NB4 (cell line): ENCODE data around the gene HS6ST2.
"Not testable (repeated sequence)": the region's sequence is repeated elsewhere in the genome, so short reads cannot be mapped to it uniquely, and the experiment has no call there.

ENCODE experiments used
- MAX ChIP-seq: IDR thresholded peaks from 2 replicates; pipeline ENCODE4 v1.6.1; 2011; ENCODE audit warnings: low read depth, low read length
- POLR2A ChIP-seq: IDR thresholded peaks from 2 replicates; pipeline ENCODE4 v1.6.1; 2011; ENCODE audit warnings: mild to moderate bottlenecking; ENCODE audit not compliant: insufficient read length; ENCODE audit errors: extremely low read depth
- TF ChIP-seq, protein P1 (sequence below): IDR thresholded peaks from one replicate; pipeline ENCODE4 v1.5.1; 2012; ENCODE audit warnings: low read depth, low read length

GRCh38 chrX:132880753-132881152, 77.7 kb downstream of the HS6ST2 start:
- not testable (repeated sequence) for TF ChIP-seq POLR2A, MAX
- TF ChIP-seq, protein P1, sequence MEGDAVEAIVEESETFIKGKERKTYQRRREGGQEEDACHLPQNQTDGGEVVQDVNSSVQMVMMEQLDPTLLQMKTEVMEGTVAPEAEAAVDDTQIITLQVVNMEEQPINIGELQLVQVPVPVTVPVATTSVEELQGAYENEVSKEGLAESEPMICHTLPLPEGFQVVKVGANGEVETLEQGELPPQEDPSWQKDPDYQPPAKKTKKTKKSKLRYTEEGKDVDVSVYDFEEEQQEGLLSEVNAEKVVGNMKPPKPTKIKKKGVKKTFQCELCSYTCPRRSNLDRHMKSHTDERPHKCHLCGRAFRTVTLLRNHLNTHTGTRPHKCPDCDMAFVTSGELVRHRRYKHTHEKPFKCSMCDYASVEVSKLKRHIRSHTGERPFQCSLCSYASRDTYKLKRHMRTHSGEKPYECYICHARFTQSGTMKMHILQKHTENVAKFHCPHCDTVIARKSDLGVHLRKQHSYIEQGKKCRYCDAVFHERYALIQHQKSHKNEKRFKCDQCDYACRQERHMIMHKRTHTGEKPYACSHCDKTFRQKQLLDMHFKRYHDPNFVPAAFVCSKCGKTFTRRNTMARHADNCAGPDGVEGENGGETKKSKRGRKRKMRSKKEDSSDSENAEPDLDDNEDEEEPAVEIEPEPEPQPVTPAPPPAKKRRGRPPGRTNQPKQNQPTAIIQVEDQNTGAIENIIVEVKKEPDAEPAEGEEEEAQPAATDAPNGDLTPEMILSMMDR: not testable (repeated sequence)
